GM12878 (cell line): Measurements from ENCODE around the gene CDH18. TPM values are rescaled to one million over a fixed set of nuclear protein-coding genes. Genes with fewer than 3 reads are reported as not detected.

Experiments
- ATAC-seq: fragments of 200-7000 bp; cut with Tn5 transposase; 3 replicates; pipeline ENCODE4 v1.9.1; 2020; ENCODE audit warnings: mild to moderate bottlenecking, moderate library complexity
- BruUV-seq: library from RNA; stranded (reverse); fragments of 400-500 nt; replicated peaks from 2 replicates; lab custom pipeline; 2021; lab: Mats Ljungman, UMichigan
- CTCF ChIA-PET: fragments of 300-600 bp; sonication (Branson Sonifier 250); formaldehyde crosslinking; extraction: SDS; loops from one replicate; lab custom pipeline; 2021; ENCODE audit warnings: inconsistent platforms; lab: Yijun Ruan, JAX
- POLR2A ChIA-PET: fragments of 350-600 bp; formaldehyde crosslinking; extraction: SDS; loops from one replicate; lab custom pipeline; 2021; ENCODE audit warnings: inconsistent platforms; lab: Charles Lee
- RAD21 ChIA-PET: fragments of 300-600 bp; sonication (Branson Sonifier 250); formaldehyde crosslinking; loops from one replicate; lab custom pipeline; 2023; ENCODE audit warnings: antibody characterized with exemption; ENCODE audit not compliant: unreplicated experiment; lab: Charles Lee
- SMC1A ChIA-PET: fragments of 300-600 bp; sonication (Branson Sonifier 250); formaldehyde crosslinking; loops from one replicate; lab custom pipeline; 2023; ENCODE audit not compliant: unreplicated experiment, uncharacterized antibody; lab: Charles Lee
- DNase-seq: peaks from one replicate; pipeline ENCODE4 v3.0.0-alpha.2; 2011; ENCODE audit warnings: low read depth, low spot score
- FAIRE-seq: peaks from 3 replicates; lab custom pipeline; 2011; peaks lifted over from hg19 to GRCh38; lab: Jason Lieb, UNC
- H2AFZ ChIP-seq: 2 replicates; pipeline ENCODE4 v1.6.0; 2011; ENCODE audit warnings: low read depth, low read length, control low read depth; ENCODE audit not compliant: control insufficient read depth
- H3K27ac ChIP-seq: 2 replicates; pipeline ENCODE4 v1.5.1; 2011; ENCODE audit warnings: control low read depth; ENCODE audit not compliant: control insufficient read depth, insufficient read depth
- H3K27me3 ChIP-seq, 2 experiments: replicated peaks in 1 of 2; 2 replicates each; pipeline versions ENCODE4 v1.6.0 to v1.6.1; 2011; ENCODE audit warnings: low read length in 1 of 2; ENCODE audit not compliant: control insufficient read depth in 2 of 2, insufficient read depth in 2 of 2
- H3K36me3 ChIP-seq, 2 experiments: 2 replicates each; pipeline ENCODE4 v1.5.1; 2011; ENCODE audit warnings: low read length in 1 of 2; ENCODE audit not compliant: control insufficient read depth in 2 of 2, insufficient read depth in 2 of 2
- H3K4me1 ChIP-seq: 2 replicates; pipeline ENCODE4 v1.6.1; 2011; ENCODE audit warnings: mild to moderate bottlenecking, low read length, moderate library complexity, mixed read lengths; ENCODE audit not compliant: control insufficient read depth, insufficient read depth
- H3K4me2 ChIP-seq: 2 replicates; pipeline ENCODE4 v1.6.0; 2011; ENCODE audit warnings: control low read depth; ENCODE audit not compliant: control insufficient read depth, insufficient read depth
- H3K4me3 ChIP-seq: fragments of 200-600 bp; sonication (generic); 2 replicates; pipeline ENCODE4 v1.5.1; 2016
- H3K79me2 ChIP-seq: 2 replicates; pipeline ENCODE4 v1.6.0; 2011; ENCODE audit warnings: low read length; ENCODE audit not compliant: control insufficient read depth, insufficient read depth
- H3K9ac ChIP-seq: 2 replicates; pipeline ENCODE4 v1.8.0; 2011; ENCODE audit warnings: low read length, control low read depth, mixed read lengths; ENCODE audit not compliant: control insufficient read depth, insufficient read depth
- H3K9me3 ChIP-seq: replicated peaks from 3 replicates; pipeline ENCODE4 v1.5.1; 2011; ENCODE audit warnings: mild to moderate bottlenecking, low read length; ENCODE audit not compliant: control insufficient read depth, insufficient read depth
- H4K20me1 ChIP-seq: 2 replicates; pipeline ENCODE4 v1.6.0; 2011; ENCODE audit not compliant: control insufficient read depth, insufficient read depth
- ATF2 ChIP-seq: IDR thresholded peaks from 2 replicates; pipeline ENCODE4 v1.6.1; 2012; ENCODE audit warnings: low read length, inconsistent platforms
- BHLHE40 ChIP-seq, 2 experiments: fragments of 450-650 bp in 1 of 2; IDR thresholded peaks; 2 replicates each; pipeline ENCODE4 v1.6.1; 2011 to 2017; ENCODE audit warnings: low read depth in 2 of 2, borderline replicate concordance in 1 of 2, improper control_type of control experiment in 1 of 2, low read length in 1 of 2, mild to moderate bottlenecking in 1 of 2
- EED ChIP-seq: sonication (generic); IDR thresholded peaks from 2 replicates; pipeline ENCODE4 v1.6.1; 2016; ENCODE audit warnings: antibody characterized with exemption, low read depth
- FOXK2 ChIP-seq: fragments of 450-650 bp; IDR thresholded peaks from 2 replicates; pipeline ENCODE4 v1.6.1; 2017; ENCODE audit warnings: mild to moderate bottlenecking, moderate library complexity
- FOXM1 ChIP-seq: IDR thresholded peaks from 2 replicates; pipeline ENCODE4 v1.6.1; 2012; ENCODE audit warnings: low read depth, mild to moderate bottlenecking, inconsistent platforms, low read length, moderate library complexity
- GATAD2B ChIP-seq: fragments of 450-650 bp; conservative IDR thresholded peaks from 2 replicates; pipeline ENCODE4 v1.6.1; 2017; ENCODE audit warnings: low read depth, mild to moderate bottlenecking, moderate library complexity
- JUNB ChIP-seq: IDR thresholded peaks from 2 replicates; pipeline ENCODE4 v1.6.1; 2016; ENCODE audit warnings: antibody characterized with exemption, mild to moderate bottlenecking
- MEF2A ChIP-seq: IDR thresholded peaks from 2 replicates; pipeline ENCODE4 v1.6.1; 2011; ENCODE audit warnings: low read depth, mild to moderate bottlenecking, low read length, moderate library complexity; ENCODE audit not compliant: insufficient read depth
- PML ChIP-seq: IDR thresholded peaks from 2 replicates; pipeline ENCODE4 v1.6.1; 2012; ENCODE audit warnings: low read length, inconsistent platforms
- RBBP5 ChIP-seq: fragments of 200-600 bp; sonication (generic); conservative IDR thresholded peaks from 2 replicates; pipeline ENCODE4 v1.6.1; 2016
- RFX5 ChIP-seq: IDR thresholded peaks from 2 replicates; pipeline ENCODE4 v1.6.1; 2011; ENCODE audit warnings: low read depth, low read length, improper control_type of control experiment
- SREBF1 ChIP-seq: IDR thresholded peaks from 2 replicates; pipeline ENCODE4 v1.6.1; 2012; ENCODE audit warnings: mild to moderate bottlenecking, low read length
- STAT3 ChIP-seq: IDR thresholded peaks from 2 replicates; pipeline ENCODE4 v1.6.1; 2011; ENCODE audit warnings: low read depth, low read length, improper control_type of control experiment
- TBL1XR1 ChIP-seq: IDR thresholded peaks from 2 replicates; pipeline ENCODE4 v1.6.1; 2012; ENCODE audit warnings: low read depth, low read length, improper control_type of control experiment
- ZNF384 ChIP-seq: IDR thresholded peaks from 2 replicates; pipeline ENCODE4 v1.6.1; 2012; ENCODE audit warnings: low read depth, mild to moderate bottlenecking, low read length, improper control_type of control experiment, borderline replicate concordance
- WGBS: methylation state at CpG from one replicate; pipeline ENCODE4 v1.1.6; 2016; ENCODE audit warnings: low lambda C conversion rate; ENCODE audit not compliant: insufficient replicate concordance, insufficient coverage; ENCODE audit errors: missing lambda C conversion rate; 5-methylcytosine and 5-hydroxymethylcytosine counted together
- in situ Hi-C: fragments of 300-500 bp; cut with MboI; formaldehyde crosslinking; loops from 9 replicates; pipeline ENCODE4 v1.14.3; 2018; ENCODE audit warnings: mixed read lengths
- intact Hi-C: fragments of 100-400 bp; cut with micrococcal nuclease; formaldehyde crosslinking; loops from one replicate; pipeline ENCODE4 v1.14.2; 2022; ENCODE audit not compliant: unreplicated experiment
- polyA plus RNA-seq, 11 experiments: library from polyadenylated mRNA; depleted of rRNA in 4 of 11; unstranded in 6 of 11; stranded (reverse) in 5 of 11; fragments of >200 nt; fragmentation: Nextera tagmentation in 4 of 11; fragmentation: Illumina TruSeq in 1 of 11; extraction: Ambion mirVana in 4 of 11; extraction: Trizol in 1 of 11; gene quantifications; 1 replicate in 1 of 11; 2 replicates in 10 of 11; pipeline versions ENCODE4 v1.2.1 to v1.2.3, GENCODE V29; 2011 to 2016; ENCODE audit warnings: inconsistent platforms in 2 of 11, missing spikeins in 2 of 11, low read depth in 1 of 11
- total RNA-seq, 4 experiments: library from RNA; depleted of rRNA in 3 of 4; stranded (reverse); fragments of >200 nt in 3 of 4; fragmentation: Illumina TruSeq in 1 of 4; extraction: Trizol in 1 of 4; gene quantifications; 2 replicates each; pipeline versions ENCODE4 v1.2.1 to v1.2.3, GENCODE V29; 2013 to 2021
- TF ChIP-seq, protein P1 (sequence below): IDR thresholded peaks from 2 replicates; pipeline ENCODE4 v1.6.1; 2012; ENCODE audit warnings: low read depth, low read length, improper control_type of control experiment
- TF ChIP-seq, protein P2 (sequence below): IDR thresholded peaks from 2 replicates; pipeline ENCODE4 v1.6.1; 2011; ENCODE audit warnings: low read depth, low read length, improper control_type of control experiment, borderline replicate concordance

The CDH18 gene
- total and polyA plus RNA-seq, 10 of the 15 experiments (the other 5 are each of a cell fraction or from before 2014, with no cell fraction given) = 0.41 TPM; not detected in 9

- no peaks in the 10 kb centered on the region for H3K79me2 ChIP-seq
- no peak overlapping the region for H3K4me2 ChIP-seq
- intact Hi-C loops = no loop called here
- ChIA-PET CTCF (no interaction called here), RAD21 (no interaction called here), POLR2A (no interaction called here), SMC1A (interaction anchor here (1.7 kb wide), 1 partner anchor 10 kb away, joined by 5 read pairs; no protein-coding TSS in a partner anchor)
- TF ChIP-seq SREBF1 = no peak
- no peaks in the 10 kb centered on the region for H3K9me3 ChIP-seq
- H2AFZ ChIP-seq = no peak overlapping the region
- ATAC-seq (no peak), DNase-seq (no peak), FAIRE-seq (no peak)
- in situ Hi-C loops = no loop called here
- no peaks in the 10 kb centered on the region for H4K20me1 ChIP-seq
- 15% methylated on average over 5 of the region's 5 CpGs for WGBS
- H3K27me3 ChIP-seq = no peaks in the 10 kb centered on the region
- H3K27ac ChIP-seq = no peak overlapping the region
- H3K4me1 ChIP-seq = no peaks in the 10 kb centered on the region
- BruUV-seq = no TSS peak
- no peaks in the 10 kb centered on the region for H3K36me3 ChIP-seq
- H3K9ac ChIP-seq = no peak overlapping the region
- H3K4me3 ChIP-seq = no peak overlapping the region
Observed at GRCh38 chr5:19917588-19918122, 70.3 kb downstream of the CDH18 start.

- no peak overlapping the region for H3K27ac ChIP-seq
- ATAC-seq (no peak), FAIRE-seq (no peak), DNase-seq (no peak)
- no peaks in the 10 kb centered on the region for H3K4me1 ChIP-seq
- H2AFZ ChIP-seq = no peak overlapping the region
- no peaks in the 10 kb centered on the region for H3K27me3 ChIP-seq
- no peaks in the 10 kb centered on the region for H3K9me3 ChIP-seq
- no peak overlapping the region for H3K9ac ChIP-seq
- SMC1A ChIA-PET = interaction anchor here (1.2 kb wide), 1 partner anchor 8 kb away, joined by 3 read pairs; no protein-coding TSS in a partner anchor
- POLR2A ChIA-PET = no interaction called here
- H4K20me1 ChIP-seq = no peaks in the 10 kb centered on the region
- CTCF ChIA-PET = no interaction called here
- BruUV-seq = no TSS peak
- RAD21 ChIA-PET = no interaction called here
- H3K4me2 ChIP-seq = no peak overlapping the region
- H3K4me3 ChIP-seq = no peak overlapping the region
- intact Hi-C loops (no loop called here), in situ Hi-C loops (no loop called here)
- H3K79me2 ChIP-seq = no peaks in the 10 kb centered on the region
- no peaks in the 10 kb centered on the region for H3K36me3 ChIP-seq
- 1% methylated on average over 4 of the region's 4 CpGs for WGBS
- TF ChIP-seq ATF2 (no peak), RFX5 (no peak), GATAD2B (no peak), FOXM1 (no peak), STAT3 (no peak), PML (no peak), MEF2A (no peak), ZNF384 (no peak), JUNB (no peak), BHLHE40 (IDR thresholded peaks at IDR 0.05; ENCODE audit: borderline replicate concordance in 1 of 2, low read depth in 2 of 2, low read length in 1 of 2) (no peak), TBL1XR1 (no peak), EED (no peak), FOXK2 (no peak), RBBP5 (no peak)
- TF ChIP-seq, protein P1, sequence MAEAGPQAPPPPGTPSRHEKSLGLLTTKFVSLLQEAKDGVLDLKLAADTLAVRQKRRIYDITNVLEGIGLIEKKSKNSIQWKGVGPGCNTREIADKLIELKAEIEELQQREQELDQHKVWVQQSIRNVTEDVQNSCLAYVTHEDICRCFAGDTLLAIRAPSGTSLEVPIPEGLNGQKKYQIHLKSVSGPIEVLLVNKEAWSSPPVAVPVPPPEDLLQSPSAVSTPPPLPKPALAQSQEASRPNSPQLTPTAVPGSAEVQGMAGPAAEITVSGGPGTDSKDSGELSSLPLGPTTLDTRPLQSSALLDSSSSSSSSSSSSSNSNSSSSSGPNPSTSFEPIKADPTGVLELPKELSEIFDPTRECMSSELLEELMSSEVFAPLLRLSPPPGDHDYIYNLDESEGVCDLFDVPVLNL = no peak
- TF ChIP-seq, protein P2, sequence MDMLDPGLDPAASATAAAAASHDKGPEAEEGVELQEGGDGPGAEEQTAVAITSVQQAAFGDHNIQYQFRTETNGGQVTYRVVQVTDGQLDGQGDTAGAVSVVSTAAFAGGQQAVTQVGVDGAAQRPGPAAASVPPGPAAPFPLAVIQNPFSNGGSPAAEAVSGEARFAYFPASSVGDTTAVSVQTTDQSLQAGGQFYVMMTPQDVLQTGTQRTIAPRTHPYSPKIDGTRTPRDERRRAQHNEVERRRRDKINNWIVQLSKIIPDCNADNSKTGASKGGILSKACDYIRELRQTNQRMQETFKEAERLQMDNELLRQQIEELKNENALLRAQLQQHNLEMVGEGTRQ = no peak
Observed at GRCh38 chr5:19910136-19910535, 77.9 kb downstream of the CDH18 start.
